AG10803 (cell line): ENCODE measurements around the gene LRRIQ1.

Experiments used
- DNase-seq: peaks from one replicate; pipeline ENCODE4 v3.0.0; 2010; ENCODE audit warnings: low read depth
- H3K4me3 ChIP-seq: 2 replicates; pipeline ENCODE4 v1.5.1; 2011; ENCODE audit warnings: mild to moderate bottlenecking, low read length, control low read depth
- CTCF ChIP-seq: conservative IDR thresholded peaks from 2 replicates; pipeline ENCODE4 v1.5.1; 2011; ENCODE audit warnings: mild to moderate bottlenecking, low read length, control low read depth, inconsistent platforms

Gene LRRIQ1

DNA sequence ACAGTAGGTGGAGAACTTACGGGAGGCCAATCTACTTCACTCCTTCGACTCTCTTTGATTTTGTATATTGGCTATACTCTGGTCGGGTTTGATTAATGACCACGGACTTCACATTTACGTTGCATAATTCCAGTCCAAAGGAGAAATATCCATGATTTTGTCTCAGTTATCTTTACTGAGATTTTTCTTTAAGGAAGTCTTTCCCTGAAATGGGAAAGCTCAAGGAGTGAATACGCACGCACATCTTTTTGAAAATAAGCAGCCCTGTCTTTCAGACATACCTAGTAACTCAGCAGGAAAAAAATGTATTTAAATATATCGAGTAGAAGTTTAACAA is 238.1 kb downstream of the LRRIQ1 start:
- H3K4me3 ChIP-seq = no peak overlapping the region
- no peak for DNase-seq
- TF ChIP-seq CTCF = no peak

DNA sequence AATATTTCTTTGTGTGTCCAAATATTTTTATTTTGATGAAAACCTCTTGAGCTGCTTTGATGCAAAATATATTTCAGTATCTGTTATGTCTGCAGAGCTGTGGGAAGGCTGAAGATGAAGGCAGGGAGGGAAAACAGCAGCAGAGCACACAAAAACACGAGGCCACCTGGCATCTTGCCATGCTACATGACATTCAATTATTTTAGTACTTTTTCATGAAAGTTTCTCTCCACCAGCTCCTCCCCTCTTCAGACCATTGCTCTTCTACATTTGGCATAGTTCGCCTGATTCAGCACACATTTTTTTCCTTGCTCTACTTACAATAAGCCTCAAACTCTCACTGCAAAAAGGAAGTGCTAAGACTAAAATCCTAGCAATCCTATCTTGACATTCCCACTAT is 239.2 kb downstream of the LRRIQ1 start:
- no peak overlapping the region for H3K4me3 ChIP-seq
- no peak for DNase-seq
- no peak for TF ChIP-seq CTCF

- DNase-seq = no peak
- H3K4me3 ChIP-seq = no peak overlapping the region
- no peak for TF ChIP-seq CTCF
Observed at GRCh38 chr12:85277191-85277590, 241.0 kb downstream of the LRRIQ1 start.

- no peak overlapping the region for H3K4me3 ChIP-seq
- no peak for DNase-seq
- TF ChIP-seq CTCF = no peak
Observed at GRCh38 chr12:85277900-85278597, 241.9 kb downstream of the LRRIQ1 start.

DNA sequence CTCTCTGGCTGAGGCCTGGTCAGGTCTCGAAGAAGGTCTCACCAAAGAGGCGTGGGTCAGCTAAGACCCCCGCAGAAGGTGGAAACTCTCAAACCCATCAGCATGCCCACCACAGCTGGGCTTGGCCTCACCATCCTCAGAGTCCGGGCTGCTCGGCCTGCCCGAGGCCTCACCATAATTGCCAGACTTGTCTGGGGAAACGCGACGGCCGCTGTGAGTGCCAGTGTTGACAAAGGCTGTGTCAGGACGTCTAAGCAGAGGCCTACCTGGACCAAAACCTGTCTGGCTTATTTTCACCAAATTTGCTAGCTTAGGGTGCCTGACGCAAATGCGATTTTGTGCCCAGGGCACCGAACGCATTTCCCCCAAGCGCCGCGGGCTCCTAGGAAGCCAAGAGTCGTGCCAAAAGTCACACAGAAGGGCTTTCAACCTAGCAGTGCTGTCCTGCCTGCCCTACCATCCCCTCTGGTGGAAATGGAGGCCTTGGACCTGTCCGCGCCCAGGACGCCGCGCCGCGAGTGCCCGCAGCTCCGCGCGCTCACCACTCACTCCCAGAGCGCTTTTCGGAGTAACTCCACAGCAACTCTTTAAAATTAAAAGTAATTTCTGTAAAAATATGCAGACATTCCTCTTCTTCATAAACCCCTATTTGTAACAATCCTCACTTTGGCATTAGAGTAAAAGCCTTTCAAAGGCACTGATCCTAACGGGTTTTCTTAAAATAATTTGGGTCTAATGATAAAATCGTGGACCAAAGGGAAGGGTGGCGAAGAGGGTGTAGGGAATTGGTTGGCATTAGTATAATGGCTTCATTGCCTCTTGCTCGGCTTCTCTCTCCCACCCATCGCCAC is 242.7 kb downstream of the LRRIQ1 start:
- H3K4me3 ChIP-seq = no peak overlapping the region
- TF ChIP-seq CTCF = no peak
- no peak for DNase-seq

DNA sequence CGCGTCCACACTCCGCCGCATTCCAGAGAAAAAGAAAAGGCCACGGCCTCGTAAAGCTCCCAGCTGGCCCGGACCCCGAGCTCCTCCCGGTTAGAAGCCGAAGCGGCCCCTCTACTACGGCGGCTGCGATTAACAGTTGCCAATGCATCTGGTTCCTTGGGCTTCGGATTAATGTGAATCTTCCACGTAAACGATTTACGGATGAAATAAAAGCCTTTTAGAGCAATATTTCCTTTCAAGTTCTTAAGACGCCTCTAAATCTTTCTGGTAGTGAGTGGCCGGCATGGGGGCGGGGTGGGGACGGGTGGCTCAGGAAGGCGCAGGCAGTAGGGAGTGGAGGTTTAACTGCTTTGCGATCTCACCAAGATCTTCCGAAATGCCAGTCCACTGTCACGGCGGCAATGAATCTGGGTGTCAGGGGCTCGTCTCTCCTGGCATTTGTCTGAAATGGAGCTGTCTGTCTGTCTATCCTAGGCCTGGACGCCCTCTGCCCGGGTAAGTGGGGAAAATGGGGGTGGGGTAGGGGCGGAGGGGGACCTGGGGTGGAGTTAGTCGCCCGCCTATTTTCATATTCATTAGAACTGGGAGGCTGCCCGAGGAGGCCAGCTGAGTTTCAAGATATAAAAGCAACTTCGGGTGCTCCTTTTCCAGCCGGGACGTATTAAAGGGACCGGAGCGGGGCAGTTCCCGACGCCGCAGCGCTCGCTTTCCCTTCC is 243.5 kb downstream of the LRRIQ1 start:
- no peak for DNase-seq
- no peak for TF ChIP-seq CTCF
- peak overlapping the region; percentile 63 for H3K4me3 ChIP-seq
